ENCODE results near the gene JMJD8. TPM values are rescaled to one million over a fixed set of nuclear protein-coding genes. Genes with fewer than 3 reads are reported as not detected.

The JMJD8 gene
- total and polyA plus RNA-seq, 12 donors, result 50.8 to 137 (median 93.1) TPM

DNA sequence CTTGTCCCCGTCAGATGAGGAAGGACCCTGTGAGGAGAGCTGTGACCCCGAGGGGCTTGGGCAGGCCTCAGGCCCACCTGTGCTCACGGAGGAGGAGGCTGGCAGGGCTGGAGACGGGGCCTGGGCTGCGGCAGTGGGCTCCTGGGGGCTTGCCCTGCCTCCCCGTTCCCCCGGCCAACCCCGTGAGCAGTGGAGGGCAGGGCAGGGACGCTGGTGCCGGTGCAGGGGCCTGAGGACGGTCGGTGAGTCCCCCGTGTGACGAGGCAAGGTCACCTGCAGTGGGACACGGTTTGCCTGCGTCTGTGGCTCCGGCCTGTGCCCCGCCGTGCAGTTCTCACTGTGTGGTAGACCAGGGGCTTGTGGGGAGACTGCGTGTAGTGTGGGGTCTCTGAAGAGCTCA is 24.5 kb downstream of the JMJD8 start:
- peaks cover 12 to 13% of the 10 kb centered on the region in 2 donors for H3K4me1 ChIP-seq (replicated peaks in 1 of 2)
- H3K9me3 ChIP-seq (replicated peaks in 1 of 3), result no peaks in the 10 kb centered on the region
- no peak overlapping the region for H3K4me3 ChIP-seq
- DNase-seq, result no peak
- no peaks in the 10 kb centered on the region for H3K27me3 ChIP-seq
- H3K27ac ChIP-seq, result peak overlapping the region in 3 of 5 donors; percentile 60 to 90 (median 78)
- WGBS, 4 donors, result 79 to 90% (median 83%) methylated on average over 2 to 20 of the region's 20 CpGs
- peaks cover 0 to 9% of the 10 kb centered on the region in 2 donors for H3K36me3 ChIP-seq (replicated peaks in 1 of 2)
- intact Hi-C loops (cut with DNase I), result loop anchor here in 1 of 2 donors (5.0 kb wide), 1 partner anchor 82 kb away; no protein-coding TSS in a partner anchor
- TF ChIP-seq POLR2A (IDR thresholded peaks at IDR 0.05) (no peak), CTCF (IDR thresholded peaks at IDR 0.05) (no peak)

DNA sequence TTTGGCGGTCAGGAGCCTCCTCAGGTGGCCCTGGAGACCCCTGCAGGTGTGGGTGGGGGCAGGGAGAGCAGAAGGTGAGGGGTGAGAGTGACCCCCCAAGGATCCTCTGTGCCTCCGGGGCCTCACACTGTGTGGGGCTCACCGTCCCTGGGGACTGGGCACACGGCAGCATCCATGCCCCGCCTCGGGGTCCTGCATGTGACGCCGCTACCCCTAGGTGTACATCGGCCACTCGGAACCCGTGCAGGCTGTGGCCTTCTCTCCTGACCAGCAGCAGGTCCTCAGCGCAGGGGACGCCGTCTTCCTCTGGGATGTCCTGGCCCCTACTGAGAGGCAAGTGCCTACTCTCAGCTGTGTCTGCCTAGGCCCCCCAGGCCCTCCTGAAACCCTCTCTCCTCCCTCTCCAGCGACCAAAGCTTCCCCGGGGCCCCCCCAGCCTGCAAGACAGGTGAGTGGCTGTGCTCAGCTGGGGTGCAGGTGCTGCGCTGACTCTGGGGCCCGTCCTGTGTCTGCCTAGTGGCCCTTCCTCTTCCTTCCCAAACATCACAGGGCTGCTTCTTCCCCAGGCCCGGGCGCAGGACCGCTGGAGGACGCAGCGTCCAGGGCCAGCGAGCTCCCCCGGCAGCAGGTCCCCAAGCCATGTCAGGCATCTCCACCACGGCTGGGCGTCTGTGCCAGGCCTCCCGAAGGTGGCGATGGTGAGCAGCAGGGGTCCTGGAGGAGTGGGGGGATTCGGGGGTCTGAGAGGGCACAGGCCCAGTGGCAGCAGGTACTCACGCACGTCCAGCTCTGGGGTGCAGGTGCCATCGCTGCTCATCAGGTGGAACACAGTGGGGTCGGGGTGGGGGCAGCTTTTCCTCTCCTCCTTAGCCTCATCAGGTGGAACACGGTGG is 25.2 kb downstream of the JMJD8 start:
- DNase-seq, result no peak
- WGBS, 4 donors, result 91 to 100% (median 93%) methylated on average over 2 to 35 of the region's 35 CpGs
- intact Hi-C loops (cut with DNase I), result loop anchor here in 1 of 2 donors (5.0 kb wide), 1 partner anchor 82 kb away; no protein-coding TSS in a partner anchor
- no peaks in the 10 kb centered on the region for H3K9me3 ChIP-seq (replicated peaks in 1 of 3)
- no peak overlapping the region for H3K4me3 ChIP-seq
- H3K27ac ChIP-seq, result no peak overlapping the region
- H3K27me3 ChIP-seq, result no peaks in the 10 kb centered on the region
- TF ChIP-seq POLR2A (IDR thresholded peaks at IDR 0.05) (no peak), CTCF (IDR thresholded peaks at IDR 0.05) (no peak)
- H3K4me1 ChIP-seq (replicated peaks in 1 of 2), result peaks cover 12 to 13% of the 10 kb centered on the region in 2 donors
- peaks cover 0 to 9% of the 10 kb centered on the region in 2 donors for H3K36me3 ChIP-seq (replicated peaks in 1 of 2)

DNA sequence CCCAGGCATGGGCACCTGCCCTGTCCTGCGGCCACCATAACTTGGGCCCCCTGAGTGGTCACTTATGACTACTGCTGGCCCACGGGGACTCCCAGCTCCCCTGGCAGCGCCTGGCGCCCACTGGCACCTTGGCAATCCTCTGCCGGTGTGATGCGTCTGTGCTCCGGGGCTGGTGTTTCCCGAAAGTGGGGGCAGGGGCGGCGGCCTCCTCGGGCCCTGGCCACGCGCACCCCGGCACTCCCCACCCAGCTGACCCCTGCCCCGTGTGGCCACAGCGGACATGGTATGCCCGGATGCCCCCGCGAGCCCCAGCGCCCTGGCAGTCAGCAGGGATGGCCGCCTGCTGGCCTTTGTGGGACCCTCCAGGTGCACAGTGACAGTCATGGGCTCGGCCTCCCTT is 26.6 kb downstream of the JMJD8 start:
- peaks cover 0 to 9% of the 10 kb centered on the region in 2 donors for H3K36me3 ChIP-seq (replicated peaks in 1 of 2)
- intact Hi-C loops (cut with DNase I), result loop anchor here in 1 of 2 donors (5.0 kb wide), 1 partner anchor 80 kb away; no protein-coding TSS in a partner anchor

More for the DNA sequence above, 26.6 kb downstream of the JMJD8 start:
- H3K27me3 ChIP-seq, result no peaks in the 10 kb centered on the region
- TF ChIP-seq POLR2A (IDR thresholded peaks at IDR 0.05), result no peak
- TF ChIP-seq CTCF (IDR thresholded peaks at IDR 0.05), result no peak
- H3K9me3 ChIP-seq (replicated peaks in 1 of 3), result no peaks in the 10 kb centered on the region
- no peak overlapping the region for H3K27ac ChIP-seq
- 88 to 97% (median 95%) methylated on average over 14 to 22 of the region's 22 CpGs; no CpG with 5 or more reads in 1 of the 4 donors for WGBS, 4 donors
- H3K4me1 ChIP-seq (replicated peaks in 1 of 2), result peaks cover 17 to 19% of the 10 kb centered on the region in 2 donors
- DNase-seq, result no peak
- no peak overlapping the region for H3K4me3 ChIP-seq

Measured in adrenal gland (tissue), 12 donors.